ENCODE measurements around the gene TRAPPC3.

The TRAPPC3 gene

GRCh38 chr1:36087233-36088123 is 61.8 kb downstream of the TRAPPC3 start:
- TF ChIP-seq CTCF (IDR thresholded peaks at IDR 0.05; ENCODE audit: control insufficient read depth, insufficient read depth, low read depth, low read length, missing control alignments), result no peak
- H3K4me3 ChIP-seq (ENCODE audit: control insufficient read depth, low read depth, low read length), result no peak overlapping the region
- DNase-seq (ENCODE audit: low read depth), result no peak

Data from AG09309 (cell line).